ENCODE measurements around the gene CXCL17.

DNA sequence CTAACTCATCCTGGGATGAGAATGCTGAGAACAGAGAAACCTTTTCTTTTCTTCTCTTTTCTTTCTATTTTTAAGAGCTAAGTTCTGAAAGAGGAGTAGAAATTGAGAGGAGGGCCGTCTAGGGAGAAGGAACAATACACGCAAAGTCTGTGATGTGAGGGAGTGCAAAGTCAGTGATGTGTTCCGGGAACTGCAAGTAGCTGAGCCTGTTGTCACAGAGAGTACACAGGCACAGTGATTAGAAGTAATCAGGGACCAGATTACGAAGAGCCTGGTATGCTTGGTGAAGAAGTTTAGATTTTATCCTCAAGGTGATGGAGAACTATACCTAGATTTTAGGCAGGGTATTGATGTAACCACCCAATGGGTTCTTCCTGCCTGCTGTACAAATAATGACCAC is 32.0 kb upstream of the CXCL17 start:
- TF ChIP-seq, protein P1, sequence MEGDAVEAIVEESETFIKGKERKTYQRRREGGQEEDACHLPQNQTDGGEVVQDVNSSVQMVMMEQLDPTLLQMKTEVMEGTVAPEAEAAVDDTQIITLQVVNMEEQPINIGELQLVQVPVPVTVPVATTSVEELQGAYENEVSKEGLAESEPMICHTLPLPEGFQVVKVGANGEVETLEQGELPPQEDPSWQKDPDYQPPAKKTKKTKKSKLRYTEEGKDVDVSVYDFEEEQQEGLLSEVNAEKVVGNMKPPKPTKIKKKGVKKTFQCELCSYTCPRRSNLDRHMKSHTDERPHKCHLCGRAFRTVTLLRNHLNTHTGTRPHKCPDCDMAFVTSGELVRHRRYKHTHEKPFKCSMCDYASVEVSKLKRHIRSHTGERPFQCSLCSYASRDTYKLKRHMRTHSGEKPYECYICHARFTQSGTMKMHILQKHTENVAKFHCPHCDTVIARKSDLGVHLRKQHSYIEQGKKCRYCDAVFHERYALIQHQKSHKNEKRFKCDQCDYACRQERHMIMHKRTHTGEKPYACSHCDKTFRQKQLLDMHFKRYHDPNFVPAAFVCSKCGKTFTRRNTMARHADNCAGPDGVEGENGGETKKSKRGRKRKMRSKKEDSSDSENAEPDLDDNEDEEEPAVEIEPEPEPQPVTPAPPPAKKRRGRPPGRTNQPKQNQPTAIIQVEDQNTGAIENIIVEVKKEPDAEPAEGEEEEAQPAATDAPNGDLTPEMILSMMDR (IDR thresholded peaks at IDR 0.05; ENCODE audit: low read depth, low read length, poor library complexity, severe bottlenecking): no peak
- no peak for TF ChIP-seq EZH2phosphoT487 (IDR thresholded peaks at IDR 0.05; ENCODE audit: borderline replicate concordance, low read length)

Measured in DOHH2 (cell line).